RWPE2 (cell line): ENCODE data around the gene ASIC3.
A peak's percentile ranks its signal among the peaks of the same experiment; 100 is the strongest.

Experiments used
- ATAC-seq: fragments of 200-7000 bp; cut with Tn5 transposase; 3 replicates; pipeline ENCODE4 v1.9.1; 2021; ENCODE audit warnings: low read depth
- DNase-seq: peaks from one replicate; pipeline ENCODE4 v3.0.0-alpha.2; 2020; ENCODE audit warnings: low spot score
- H3K27ac ChIP-seq: fragments of 450-650 bp; 2 replicates; pipeline ENCODE4 v1.5.1; 2017; ENCODE audit warnings: mild to moderate bottlenecking; ENCODE audit not compliant: poor library complexity, severe bottlenecking
- H3K27me3 ChIP-seq: fragments of 250-450 bp; sonication (Bioruptor Pico); 2 replicates; pipeline ENCODE4 v1.5.1; 2021; ENCODE audit warnings: mild to moderate bottlenecking, moderate library complexity; ENCODE audit not compliant: insufficient read depth, poor library complexity, severe bottlenecking
- H3K36me3 ChIP-seq: fragments of 250-450 bp; sonication (Bioruptor Pico); 2 replicates; pipeline ENCODE4 v1.5.1; 2020; ENCODE audit warnings: low read depth, mild to moderate bottlenecking, moderate library complexity
- H3K4me1 ChIP-seq: fragments of 250-450 bp; sonication (Bioruptor Pico); 2 replicates; pipeline ENCODE4 v1.5.1; 2021; ENCODE audit warnings: mild to moderate bottlenecking, moderate library complexity; ENCODE audit not compliant: insufficient read depth, poor library complexity, severe bottlenecking
- H3K4me3 ChIP-seq: fragments of 250-450 bp; sonication (Bioruptor Pico); 2 replicates; pipeline ENCODE4 v1.5.1; 2021; ENCODE audit warnings: mild to moderate bottlenecking, moderate library complexity; ENCODE audit not compliant: severe bottlenecking
- H3K9me3 ChIP-seq: fragments of 250-450 bp; sonication (Bioruptor Pico); 2 replicates; pipeline ENCODE4 v1.5.1; 2021; ENCODE audit warnings: mild to moderate bottlenecking, moderate library complexity; ENCODE audit not compliant: severe bottlenecking
- CTCF ChIP-seq: fragments of 450-650 bp; IDR thresholded peaks from one replicate; pipeline ENCODE4 v1.5.1; 2017; ENCODE audit warnings: mild to moderate bottlenecking, moderate library complexity; ENCODE audit not compliant: poor library complexity, severe bottlenecking

Gene ASIC3

DNA sequence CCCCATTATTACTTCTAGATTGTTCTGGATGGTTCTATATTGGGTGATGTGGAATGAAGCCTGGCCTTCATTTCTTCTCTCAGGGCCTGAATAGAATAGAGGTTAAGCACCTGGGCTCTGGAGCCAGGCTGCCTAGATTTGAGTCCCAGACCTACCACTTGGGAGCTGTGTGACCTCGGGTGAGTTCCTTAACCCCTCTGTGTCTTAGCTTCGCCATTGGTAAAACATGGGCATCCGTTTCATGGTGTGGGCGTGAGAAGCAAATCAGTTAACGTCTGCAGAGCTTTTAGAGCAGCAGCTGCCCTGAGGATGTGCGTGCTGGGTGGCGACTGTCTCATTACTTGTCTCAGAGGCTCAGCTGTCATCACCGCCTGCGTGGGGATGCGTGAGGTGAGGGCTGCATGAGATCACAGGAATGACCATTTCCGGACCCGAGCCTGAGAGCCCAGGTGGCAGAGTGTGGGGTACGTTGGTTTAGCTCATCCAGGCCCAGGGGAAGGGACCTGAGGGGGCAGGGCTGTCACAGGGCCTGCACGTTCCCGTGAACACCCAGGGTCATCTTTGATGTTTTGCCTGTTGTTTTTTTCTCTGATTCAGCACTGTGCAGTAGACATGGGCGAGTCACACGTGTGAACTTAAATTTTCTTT lies 47.6 kb downstream of the ASIC3 start:
- no peak for TF ChIP-seq CTCF
- H3K36me3 ChIP-seq: peaks cover 36% of the 10 kb centered on the region

DNA sequence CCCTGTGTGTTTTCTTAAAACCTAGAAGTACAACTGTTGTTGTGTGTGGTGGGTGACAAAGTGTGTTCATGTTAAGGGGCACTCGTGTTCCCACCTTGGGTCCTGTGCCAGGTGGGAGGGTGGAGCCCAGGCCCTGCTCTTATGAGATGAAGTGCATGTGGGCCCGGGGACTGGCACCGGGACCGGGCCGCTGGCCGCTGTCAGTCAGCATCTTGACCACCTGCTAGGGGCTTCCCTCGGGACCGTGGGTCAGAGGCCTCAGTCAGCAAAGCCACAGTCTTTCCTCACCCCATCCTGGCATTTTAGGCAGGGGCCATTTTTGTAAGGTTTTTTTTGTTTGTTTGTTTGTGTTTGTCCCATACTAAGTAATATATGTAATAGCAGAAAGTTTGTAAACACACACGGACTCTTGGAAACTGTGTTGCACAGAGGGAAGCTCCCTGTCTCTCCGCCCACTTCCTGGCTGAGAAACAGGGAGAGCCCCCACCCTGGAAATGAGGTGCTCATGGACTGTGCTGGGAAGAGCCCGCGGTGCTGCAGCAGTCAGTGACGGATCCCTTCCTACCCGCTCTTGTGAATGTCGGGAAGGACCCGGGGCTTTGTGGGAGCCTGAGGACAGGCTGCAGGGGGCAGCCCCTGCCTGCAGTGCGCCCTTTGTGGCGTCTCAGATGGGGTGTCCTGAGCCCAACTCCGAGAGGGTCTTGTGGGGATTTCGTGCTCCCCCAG lies 51.3 kb downstream of the ASIC3 start:
- DNase-seq (no peak), ATAC-seq (no peak)
- no peak for TF ChIP-seq CTCF
- H3K4me1 ChIP-seq: no peaks in the 10 kb centered on the region
- H3K4me3 ChIP-seq: no peak overlapping the region
- no peaks in the 10 kb centered on the region for H3K9me3 ChIP-seq
- H3K36me3 ChIP-seq: peaks cover 8% of the 10 kb centered on the region
- H3K27ac ChIP-seq: no peak overlapping the region
- H3K27me3 ChIP-seq: no peaks in the 10 kb centered on the region

More for the DNA sequence above, 47.6 kb downstream of the ASIC3 start:
- no peaks in the 10 kb centered on the region for H3K4me1 ChIP-seq
- DNase-seq: no peak
- no peaks in the 10 kb centered on the region for H3K27me3 ChIP-seq
- H3K4me3 ChIP-seq: no peak overlapping the region
- ATAC-seq: no peak
- H3K9me3 ChIP-seq: no peaks in the 10 kb centered on the region
- H3K27ac ChIP-seq: no peak overlapping the region

- H3K4me1 ChIP-seq: no peaks in the 10 kb centered on the region
- H3K9me3 ChIP-seq: no peaks in the 10 kb centered on the region
Measured at GRCh38 chr7:151100921-151101320, 52.6 kb downstream of the ASIC3 start.

GRCh38 chr7:151101621-151102396 lies 53.5 kb downstream of the ASIC3 start:
- Histone ChIP-seq H3K4me3 (no peak overlapping the region), H3K4me1 (no peaks in the 10 kb centered on the region), H3K9me3 (no peaks in the 10 kb centered on the region), H3K27ac (no peak overlapping the region), H3K27me3 (no peaks in the 10 kb centered on the region), H3K36me3 (peaks cover 5% of the 10 kb centered on the region; the same call in 1 of the 2 replicates)
- TF ChIP-seq CTCF: no peak
- no peak for ATAC-seq
- no peak for DNase-seq

More at GRCh38 chr7:151100921-151101320, 52.6 kb downstream of the ASIC3 start:
- DNase-seq: peak; percentile 54
- no peak for TF ChIP-seq CTCF
- H3K27me3 ChIP-seq: no peaks in the 10 kb centered on the region
- no peak overlapping the region for H3K27ac ChIP-seq
- no peak for ATAC-seq
- no peak overlapping the region for H3K4me3 ChIP-seq
- peaks cover 6% of the 10 kb centered on the region for H3K36me3 ChIP-seq
